ENCODE data around the gene TMSB4Y.

TMSB4Y gene

DNA sequence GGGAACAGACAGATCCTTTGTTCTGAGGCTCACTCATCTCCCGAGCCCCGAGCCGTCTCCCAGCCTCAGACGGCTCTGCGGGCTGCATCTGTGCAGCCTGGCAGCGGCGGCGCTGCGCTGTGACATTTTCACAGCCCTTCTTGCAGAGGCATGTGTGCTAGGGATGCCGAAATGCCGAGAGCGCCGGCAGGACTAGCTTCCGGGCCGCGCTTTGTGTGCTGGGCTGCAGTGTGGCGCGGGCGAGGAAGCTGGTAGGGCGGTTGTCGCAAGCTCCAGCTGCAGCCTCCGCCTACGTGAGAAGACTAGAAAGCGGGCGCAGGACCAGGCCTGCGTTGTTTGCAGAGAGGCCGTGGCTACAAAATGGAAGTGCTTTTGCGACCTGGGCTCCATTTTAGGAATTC is at the start of gene TMSB4Y:
TMSB4Y (plus strand) TSS at position 332 of the 401 bp plus-strand sequence.
- H3K9me3 ChIP-seq = no peaks in the 10 kb centered on the region
- no peaks in the 10 kb centered on the region for H3K4me1 ChIP-seq (ENCODE audit: control insufficient read depth in 1 of 2, insufficient read depth in 1 of 2, low read depth in 1 of 2, low read length in 1 of 2)
- H3K27ac ChIP-seq = peak within 1 kb of the TSS; percentile 52
- TF ChIP-seq, protein P1, sequence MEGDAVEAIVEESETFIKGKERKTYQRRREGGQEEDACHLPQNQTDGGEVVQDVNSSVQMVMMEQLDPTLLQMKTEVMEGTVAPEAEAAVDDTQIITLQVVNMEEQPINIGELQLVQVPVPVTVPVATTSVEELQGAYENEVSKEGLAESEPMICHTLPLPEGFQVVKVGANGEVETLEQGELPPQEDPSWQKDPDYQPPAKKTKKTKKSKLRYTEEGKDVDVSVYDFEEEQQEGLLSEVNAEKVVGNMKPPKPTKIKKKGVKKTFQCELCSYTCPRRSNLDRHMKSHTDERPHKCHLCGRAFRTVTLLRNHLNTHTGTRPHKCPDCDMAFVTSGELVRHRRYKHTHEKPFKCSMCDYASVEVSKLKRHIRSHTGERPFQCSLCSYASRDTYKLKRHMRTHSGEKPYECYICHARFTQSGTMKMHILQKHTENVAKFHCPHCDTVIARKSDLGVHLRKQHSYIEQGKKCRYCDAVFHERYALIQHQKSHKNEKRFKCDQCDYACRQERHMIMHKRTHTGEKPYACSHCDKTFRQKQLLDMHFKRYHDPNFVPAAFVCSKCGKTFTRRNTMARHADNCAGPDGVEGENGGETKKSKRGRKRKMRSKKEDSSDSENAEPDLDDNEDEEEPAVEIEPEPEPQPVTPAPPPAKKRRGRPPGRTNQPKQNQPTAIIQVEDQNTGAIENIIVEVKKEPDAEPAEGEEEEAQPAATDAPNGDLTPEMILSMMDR (IDR thresholded peaks at IDR 0.05) = no peak
- no peaks in the 10 kb centered on the region for H3K27me3 ChIP-seq
- H3K36me3 ChIP-seq = no peaks in the 10 kb centered on the region
- H3K4me3 ChIP-seq (ENCODE audit: low read depth in 1 of 2, low read length in 1 of 2) = peak within 1 kb of the TSS; percentile 42 to 51

DNA sequence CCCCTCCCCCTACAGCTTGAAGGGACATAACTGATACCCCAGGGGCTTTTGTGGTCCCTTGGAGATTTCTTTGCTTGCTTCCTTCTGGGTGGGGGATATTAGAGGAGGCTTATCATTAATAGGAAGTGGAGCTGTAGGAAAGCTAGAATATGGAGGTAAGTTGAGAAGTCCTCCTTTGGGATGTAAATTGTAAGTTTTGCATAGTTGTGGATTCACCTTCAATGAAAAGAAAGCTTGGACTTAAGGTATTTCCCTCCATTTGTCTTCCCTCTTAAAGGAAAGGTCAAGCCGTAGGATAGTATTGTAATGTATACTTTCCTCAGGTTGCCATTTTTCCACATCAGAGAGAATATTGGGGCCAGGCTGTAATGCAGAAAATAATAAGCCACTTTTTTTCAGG is 39.5 kb upstream of the TMSB4Y start:
- Histone ChIP-seq H3K36me3 (no peaks in the 10 kb centered on the region), H3K27ac (no peak overlapping the region), H3K4me3 (ENCODE audit: low read depth in 1 of 2, low read length in 1 of 2) (no peak overlapping the region), H3K27me3 (no peaks in the 10 kb centered on the region), H3K9me3 (no peaks in the 10 kb centered on the region), H3K4me1 (ENCODE audit: control insufficient read depth in 1 of 2, insufficient read depth in 1 of 2, low read depth in 1 of 2, low read length in 1 of 2) (no peaks in the 10 kb centered on the region)
- TF ChIP-seq, protein P1 (IDR thresholded peaks at IDR 0.05) = no peak

DNA sequence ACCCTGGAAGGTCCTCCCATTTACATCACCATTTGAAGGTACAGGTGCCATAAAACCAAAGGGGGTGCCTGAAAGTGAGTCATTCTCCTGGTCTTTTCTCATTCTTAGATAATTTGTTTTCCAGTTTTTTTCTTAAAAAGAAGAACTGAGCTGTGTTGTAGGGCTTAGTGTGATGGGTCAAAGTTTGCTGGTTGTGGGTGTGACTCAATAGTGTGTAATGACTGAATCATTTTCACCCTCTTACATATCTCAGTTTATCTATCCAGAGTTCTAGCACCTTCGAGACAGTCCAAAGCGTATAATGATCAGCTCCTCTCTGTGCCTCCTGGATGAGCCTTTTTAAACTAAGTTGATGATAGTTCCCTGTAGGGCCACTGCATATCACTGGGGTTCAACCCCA is 32.6 kb upstream of the TMSB4Y start:
- TF ChIP-seq, protein P1 (IDR thresholded peaks at IDR 0.05) = no peak
- H3K27ac ChIP-seq = no peak overlapping the region
- no peaks in the 10 kb centered on the region for H3K9me3 ChIP-seq
- no peaks in the 10 kb centered on the region for H3K36me3 ChIP-seq
- no peaks in the 10 kb centered on the region for H3K4me1 ChIP-seq (ENCODE audit: control insufficient read depth in 1 of 2, insufficient read depth in 1 of 2, low read depth in 1 of 2, low read length in 1 of 2)
- no peak overlapping the region for H3K4me3 ChIP-seq (ENCODE audit: low read depth in 1 of 2, low read length in 1 of 2)
- H3K27me3 ChIP-seq = no peaks in the 10 kb centered on the region

DNA sequence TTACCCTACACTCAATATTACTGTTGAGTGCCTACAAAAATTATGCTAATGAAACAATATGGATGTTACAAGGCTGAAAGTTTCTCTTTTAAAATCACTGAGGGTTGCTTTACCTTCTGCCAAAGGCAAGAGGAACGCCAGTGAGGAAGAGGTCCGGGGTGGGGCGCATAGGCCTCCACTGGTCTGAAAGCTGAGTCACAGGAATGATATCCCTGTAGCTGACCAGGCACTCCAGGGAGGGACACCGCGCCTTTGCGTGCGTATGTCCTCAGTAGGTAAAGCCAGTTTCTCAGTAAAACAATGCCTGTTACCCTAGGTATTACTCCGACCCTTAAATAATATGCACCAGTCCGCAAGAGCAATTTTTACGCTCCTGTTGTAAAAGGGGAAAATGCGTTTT is 1.4 kb upstream of the TMSB4Y start:
- Histone ChIP-seq H3K9me3 (no peaks in the 10 kb centered on the region), H3K27ac (no peak overlapping the region), H3K4me1 (ENCODE audit: control insufficient read depth in 1 of 2, insufficient read depth in 1 of 2, low read depth in 1 of 2, low read length in 1 of 2) (no peaks in the 10 kb centered on the region), H3K36me3 (no peaks in the 10 kb centered on the region), H3K27me3 (no peaks in the 10 kb centered on the region), H3K4me3 (ENCODE audit: low read depth in 1 of 2, low read length in 1 of 2) (no peak overlapping the region)
- TF ChIP-seq, protein P1 (IDR thresholded peaks at IDR 0.05) = no peak

DNA sequence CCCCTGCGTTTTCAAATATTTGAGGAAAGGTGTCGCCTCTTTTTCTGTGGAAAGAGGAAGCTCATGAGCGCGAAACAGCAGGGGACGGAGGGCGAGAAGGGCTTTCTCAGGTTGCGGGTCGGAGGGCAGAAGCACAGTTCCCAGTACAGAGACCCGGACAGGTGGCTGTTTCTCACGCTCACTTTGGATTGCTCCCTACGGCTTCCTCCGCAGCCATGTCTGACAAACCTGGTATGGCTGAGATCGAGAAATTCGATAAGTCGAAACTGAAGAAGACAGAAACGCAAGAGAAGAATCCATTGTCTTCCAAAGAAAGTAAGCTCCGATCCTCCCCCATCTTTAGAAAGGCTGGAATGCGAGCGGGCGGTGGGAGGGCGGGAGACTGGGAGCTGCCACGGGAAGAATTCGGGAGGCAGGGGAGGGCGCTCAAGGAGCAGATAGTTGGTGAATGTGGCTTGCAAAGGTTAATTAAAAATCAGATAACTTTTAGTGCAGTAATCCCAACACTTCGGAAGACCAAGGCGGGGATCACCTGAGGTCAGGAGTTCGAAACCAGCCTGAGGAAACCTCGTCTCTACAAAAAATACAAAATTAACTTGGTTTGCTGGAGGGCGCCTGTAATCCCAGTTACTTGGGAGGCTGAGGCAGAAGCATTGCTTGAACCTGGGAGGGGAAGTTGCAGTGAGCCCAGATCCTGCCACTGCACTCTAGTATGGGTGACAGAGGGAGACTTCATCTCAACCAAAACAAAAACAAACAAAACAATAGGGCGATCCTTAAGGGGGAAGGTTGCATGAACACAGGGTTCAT is 627 bp downstream of the TMSB4Y start:
- Histone ChIP-seq H3K27ac (peak overlapping the region; percentile 52), H3K9me3 (no peaks in the 10 kb centered on the region), H3K27me3 (no peaks in the 10 kb centered on the region), H3K4me3 (ENCODE audit: low read depth in 1 of 2, low read length in 1 of 2) (peak overlapping the region; percentile 42 to 51), H3K4me1 (ENCODE audit: control insufficient read depth in 1 of 2, insufficient read depth in 1 of 2, low read depth in 1 of 2, low read length in 1 of 2) (no peaks in the 10 kb centered on the region), H3K36me3 (no peaks in the 10 kb centered on the region)
- TF ChIP-seq, protein P1 (IDR thresholded peaks at IDR 0.05) = no peak

All from neutrophil (primary cell).